ENCODE measurements around the gene PXDN. TPM values are rescaled to one million over a fixed set of nuclear protein-coding genes. Genes with fewer than 3 reads are reported as not detected.
A peak's percentile ranks its signal among the peaks of the same experiment; 100 is the strongest.

The PXDN gene
- total and polyA plus RNA-seq, 5 donors from 2014 or later: 0.79 TPM; not detected in 4

GRCh38 chr2:1685957-1686783 is 58.1 kb downstream of the PXDN start:
- Mint-ChIP-seq H3K27ac (no peak overlapping the region), H3K4me1 (peaks cover 0 to 3% (median 0%) of the 10 kb centered on the region in 4 donors), H3K27me3 (no peaks in the 10 kb centered on the region), H3K36me3 (no peaks in the 10 kb centered on the region), H3K4me3 (no peak overlapping the region), H3K9me3 (peaks cover 0 to 1% (median 0%) of the 10 kb centered on the region in 7 donors)
- no peaks in the 10 kb centered on the region for H3K9me3 ChIP-seq (ENCODE audit: control insufficient read depth in 2 of 2, low read length in 2 of 2)
- no peak overlapping the region for H3K4me3 ChIP-seq (ENCODE audit: low read depth, low read length)
- H3K27ac ChIP-seq (ENCODE audit: insufficient read depth, low read length, poor library complexity, severe bottlenecking): no peak overlapping the region
- DNase-seq (no peak), ATAC-seq (ENCODE audit: low read depth in 2 of 2) (no peak)
- no peaks in the 10 kb centered on the region for H3K27me3 ChIP-seq (ENCODE audit: control insufficient read depth, insufficient read depth, low read length)
- no peaks in the 10 kb centered on the region for H3K36me3 ChIP-seq (ENCODE audit: control insufficient read depth, insufficient read depth, low read length)
- no peaks in the 10 kb centered on the region for H3K4me1 ChIP-seq (ENCODE audit: control insufficient read depth, insufficient read depth, low read length, poor library complexity, severe bottlenecking)

DNA sequence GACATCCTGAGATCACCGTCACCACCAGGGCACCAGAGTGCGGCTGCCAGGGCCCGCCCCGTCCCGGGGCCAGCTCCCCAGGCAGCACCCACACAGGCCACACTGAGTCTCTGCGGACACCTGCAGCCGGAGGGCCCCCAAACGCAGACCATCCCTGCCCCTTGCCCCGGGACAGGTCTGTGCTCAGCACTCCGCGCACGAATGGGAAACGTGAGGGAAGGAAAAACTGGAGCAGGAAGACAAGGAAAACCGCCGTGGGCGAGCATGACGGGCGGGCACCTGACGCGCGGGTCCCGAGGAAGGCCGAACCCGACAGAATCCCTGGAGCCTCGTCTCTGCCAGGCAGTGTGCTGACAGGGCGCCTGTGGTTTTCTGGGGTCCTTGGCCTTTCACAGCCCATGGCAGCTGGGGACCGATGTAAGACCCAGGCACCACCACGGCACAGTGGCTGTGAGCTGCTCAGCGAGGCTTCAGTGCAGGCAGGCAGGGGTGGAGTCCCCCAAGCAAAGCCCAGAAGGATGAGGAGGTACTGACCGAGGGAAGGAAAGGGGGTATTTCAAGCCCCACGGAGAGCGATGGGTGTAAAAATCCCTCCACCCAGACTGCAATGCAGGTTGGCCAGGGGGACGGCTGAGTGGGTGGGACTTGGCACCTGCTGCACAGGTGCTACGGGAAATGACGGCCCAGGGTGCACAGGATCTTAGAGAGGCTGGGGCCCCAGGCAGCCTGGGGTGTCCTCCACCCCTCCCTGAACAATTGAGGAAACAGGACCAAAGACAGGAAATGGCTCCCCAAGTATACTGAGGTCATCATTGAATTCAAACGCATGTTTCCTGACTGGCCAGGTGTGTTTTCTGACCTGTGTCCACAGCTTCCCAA is 59.0 kb downstream of the PXDN start:
- Histone ChIP-seq H3K9me3 (ENCODE audit: control insufficient read depth in 2 of 2, low read length in 2 of 2) (no peaks in the 10 kb centered on the region), H3K4me3 (ENCODE audit: low read depth, low read length) (no peak overlapping the region), H3K4me1 (ENCODE audit: control insufficient read depth, insufficient read depth, low read length, poor library complexity, severe bottlenecking) (no peaks in the 10 kb centered on the region), H3K27ac (ENCODE audit: insufficient read depth, low read length, poor library complexity, severe bottlenecking) (no peak overlapping the region), H3K27me3 (ENCODE audit: control insufficient read depth, insufficient read depth, low read length) (no peaks in the 10 kb centered on the region), H3K36me3 (ENCODE audit: control insufficient read depth, insufficient read depth, low read length) (no peaks in the 10 kb centered on the region)
- DNase-seq (no peak), ATAC-seq (ENCODE audit: low read depth in 2 of 2) (no peak)
- peaks cover 0 to 3% (median 0%) of the 10 kb centered on the region in 4 donors for H3K4me1 Mint-ChIP-seq
- no peaks in the 10 kb centered on the region for H3K27me3 Mint-ChIP-seq
- no peaks in the 10 kb centered on the region for H3K36me3 Mint-ChIP-seq
- H3K9me3 Mint-ChIP-seq: peaks cover 0 to 1% (median 0%) of the 10 kb centered on the region in 7 donors
- H3K27ac Mint-ChIP-seq: no peak overlapping the region
- H3K4me3 Mint-ChIP-seq: no peak overlapping the region

GRCh38 chr2:1683297-1683696 is 61.0 kb downstream of the PXDN start:
- Histone ChIP-seq H3K4me1 (ENCODE audit: control insufficient read depth, insufficient read depth, low read length, poor library complexity, severe bottlenecking) (no peaks in the 10 kb centered on the region), H3K9me3 (ENCODE audit: control insufficient read depth in 2 of 2, low read length in 2 of 2) (no peaks in the 10 kb centered on the region), H3K27me3 (ENCODE audit: control insufficient read depth, insufficient read depth, low read length) (no peaks in the 10 kb centered on the region), H3K36me3 (ENCODE audit: control insufficient read depth, insufficient read depth, low read length) (no peaks in the 10 kb centered on the region), H3K27ac (ENCODE audit: insufficient read depth, low read length, poor library complexity, severe bottlenecking) (no peak overlapping the region), H3K4me3 (ENCODE audit: low read depth, low read length) (no peak overlapping the region)
- no peak overlapping the region for H3K4me3 Mint-ChIP-seq
- H3K27ac Mint-ChIP-seq: no peak overlapping the region
- no peaks in the 10 kb centered on the region for H3K36me3 Mint-ChIP-seq
- ATAC-seq (ENCODE audit: low read depth in 2 of 2) (no peak), DNase-seq (no peak)
- H3K27me3 Mint-ChIP-seq: no peaks in the 10 kb centered on the region
- peaks cover 0 to 1% (median 0%) of the 10 kb centered on the region in 7 donors for H3K9me3 Mint-ChIP-seq
- H3K4me1 Mint-ChIP-seq: peaks cover 0 to 3% (median 0%) of the 10 kb centered on the region in 4 donors

- ATAC-seq (ENCODE audit: low read depth in 2 of 2) (no peak), DNase-seq (no peak)
- Mint-ChIP-seq H3K27ac (no peak overlapping the region), H3K4me3 (no peak overlapping the region), H3K27me3 (no peaks in the 10 kb centered on the region), H3K9me3 (peaks cover 0 to 1% (median 0%) of the 10 kb centered on the region in 7 donors), H3K4me1 (peaks cover 0 to 3% (median 0%) of the 10 kb centered on the region in 4 donors), H3K36me3 (no peaks in the 10 kb centered on the region)
- H3K4me3 ChIP-seq (ENCODE audit: low read depth, low read length): no peak overlapping the region
- H3K36me3 ChIP-seq (ENCODE audit: control insufficient read depth, insufficient read depth, low read length): no peaks in the 10 kb centered on the region
- no peaks in the 10 kb centered on the region for H3K27me3 ChIP-seq (ENCODE audit: control insufficient read depth, insufficient read depth, low read length)
- H3K4me1 ChIP-seq (ENCODE audit: control insufficient read depth, insufficient read depth, low read length, poor library complexity, severe bottlenecking): no peaks in the 10 kb centered on the region
- H3K27ac ChIP-seq (ENCODE audit: insufficient read depth, low read length, poor library complexity, severe bottlenecking): no peak overlapping the region
- no peaks in the 10 kb centered on the region for H3K9me3 ChIP-seq (ENCODE audit: control insufficient read depth in 2 of 2, low read length in 2 of 2)
Observed at GRCh38 chr2:1682181-1682440, 62.2 kb downstream of the PXDN start.

DNA sequence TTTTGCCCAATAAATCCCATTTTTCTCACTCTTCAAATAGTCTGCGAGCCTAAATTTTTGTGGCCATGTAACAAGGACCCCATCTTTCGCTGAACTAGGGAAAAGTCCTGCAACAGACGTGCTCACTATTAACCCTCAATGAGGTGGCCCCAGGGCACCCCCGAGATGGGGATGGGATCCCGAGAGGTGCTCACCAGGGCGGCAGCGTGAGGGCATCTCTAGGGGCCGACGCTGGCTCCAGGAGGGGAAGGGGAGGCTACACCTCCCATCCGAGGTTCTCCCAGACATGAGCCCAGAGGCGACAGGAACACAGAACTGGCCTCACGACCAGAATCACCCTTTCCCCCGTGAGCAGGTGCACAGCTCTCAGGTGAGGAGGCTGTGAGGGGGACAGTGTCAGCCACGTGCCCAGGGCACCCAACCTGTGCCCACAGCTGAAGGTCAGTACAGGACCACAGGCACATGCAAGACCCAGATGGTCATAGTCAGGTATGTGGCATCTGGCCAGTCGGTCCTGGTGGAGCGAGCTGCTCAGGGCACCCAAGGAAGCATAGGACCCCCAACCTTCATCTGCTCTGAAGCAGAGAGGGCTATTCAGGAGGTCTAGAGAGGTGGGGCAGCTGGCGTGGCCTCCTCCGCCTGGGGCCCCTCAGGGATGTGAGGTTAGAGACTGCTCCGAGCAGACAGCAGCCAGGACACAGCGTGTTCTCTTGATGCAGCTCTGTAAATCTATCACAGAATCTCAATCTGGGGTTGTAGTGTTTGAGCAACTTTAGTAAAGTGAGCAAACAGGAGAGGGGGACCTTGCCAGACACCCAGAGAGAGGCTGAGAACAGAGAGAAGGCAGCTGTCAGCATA is 62.8 kb downstream of the PXDN start:
- Histone ChIP-seq H3K4me3 (ENCODE audit: low read depth, low read length) (no peak overlapping the region), H3K4me1 (ENCODE audit: control insufficient read depth, insufficient read depth, low read length, poor library complexity, severe bottlenecking) (no peaks in the 10 kb centered on the region), H3K9me3 (ENCODE audit: control insufficient read depth in 2 of 2, low read length in 2 of 2) (no peaks in the 10 kb centered on the region), H3K36me3 (ENCODE audit: control insufficient read depth, insufficient read depth, low read length) (no peaks in the 10 kb centered on the region), H3K27ac (ENCODE audit: insufficient read depth, low read length, poor library complexity, severe bottlenecking) (no peak overlapping the region), H3K27me3 (ENCODE audit: control insufficient read depth, insufficient read depth, low read length) (no peaks in the 10 kb centered on the region)
- Mint-ChIP-seq H3K27ac (no peak overlapping the region), H3K9me3 (no peaks in the 10 kb centered on the region), H3K27me3 (no peaks in the 10 kb centered on the region), H3K4me3 (no peak overlapping the region), H3K36me3 (no peaks in the 10 kb centered on the region), H3K4me1 (peaks cover 0 to 3% (median 0%) of the 10 kb centered on the region in 4 donors)
- ATAC-seq (ENCODE audit: low read depth in 2 of 2): no peak
- DNase-seq: no peak

DNA sequence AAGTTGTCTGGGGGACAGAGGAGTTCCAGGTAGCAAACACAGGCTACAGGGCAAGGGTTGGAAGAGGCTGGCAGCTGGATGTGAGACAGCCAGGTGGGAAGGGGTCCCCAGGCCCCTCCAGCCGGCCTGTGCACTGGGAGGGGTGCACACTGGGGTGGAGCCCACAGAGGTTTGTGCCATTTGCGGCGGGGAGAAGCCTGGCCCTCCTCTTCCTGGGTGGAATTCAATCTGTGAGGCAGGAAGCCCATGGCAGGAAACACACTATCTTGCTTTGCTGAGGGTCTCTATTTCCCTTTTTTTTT is 63.3 kb downstream of the PXDN start:
- H3K36me3 Mint-ChIP-seq: no peaks in the 10 kb centered on the region
- no peak overlapping the region for H3K4me3 Mint-ChIP-seq
- Histone ChIP-seq H3K27me3 (ENCODE audit: control insufficient read depth, insufficient read depth, low read length) (no peaks in the 10 kb centered on the region), H3K4me3 (ENCODE audit: low read depth, low read length) (no peak overlapping the region), H3K36me3 (ENCODE audit: control insufficient read depth, insufficient read depth, low read length) (no peaks in the 10 kb centered on the region), H3K27ac (ENCODE audit: insufficient read depth, low read length, poor library complexity, severe bottlenecking) (no peak overlapping the region), H3K9me3 (ENCODE audit: control insufficient read depth in 2 of 2, low read length in 2 of 2) (no peaks in the 10 kb centered on the region), H3K4me1 (ENCODE audit: control insufficient read depth, insufficient read depth, low read length, poor library complexity, severe bottlenecking) (no peaks in the 10 kb centered on the region)
- no peaks in the 10 kb centered on the region for H3K9me3 Mint-ChIP-seq
- H3K27ac Mint-ChIP-seq: no peak overlapping the region
- H3K27me3 Mint-ChIP-seq: no peaks in the 10 kb centered on the region
- DNase-seq: no peak
- no peak for ATAC-seq (ENCODE audit: low read depth in 2 of 2)
- no peaks in the 10 kb centered on the region for H3K4me1 Mint-ChIP-seq

DNA sequence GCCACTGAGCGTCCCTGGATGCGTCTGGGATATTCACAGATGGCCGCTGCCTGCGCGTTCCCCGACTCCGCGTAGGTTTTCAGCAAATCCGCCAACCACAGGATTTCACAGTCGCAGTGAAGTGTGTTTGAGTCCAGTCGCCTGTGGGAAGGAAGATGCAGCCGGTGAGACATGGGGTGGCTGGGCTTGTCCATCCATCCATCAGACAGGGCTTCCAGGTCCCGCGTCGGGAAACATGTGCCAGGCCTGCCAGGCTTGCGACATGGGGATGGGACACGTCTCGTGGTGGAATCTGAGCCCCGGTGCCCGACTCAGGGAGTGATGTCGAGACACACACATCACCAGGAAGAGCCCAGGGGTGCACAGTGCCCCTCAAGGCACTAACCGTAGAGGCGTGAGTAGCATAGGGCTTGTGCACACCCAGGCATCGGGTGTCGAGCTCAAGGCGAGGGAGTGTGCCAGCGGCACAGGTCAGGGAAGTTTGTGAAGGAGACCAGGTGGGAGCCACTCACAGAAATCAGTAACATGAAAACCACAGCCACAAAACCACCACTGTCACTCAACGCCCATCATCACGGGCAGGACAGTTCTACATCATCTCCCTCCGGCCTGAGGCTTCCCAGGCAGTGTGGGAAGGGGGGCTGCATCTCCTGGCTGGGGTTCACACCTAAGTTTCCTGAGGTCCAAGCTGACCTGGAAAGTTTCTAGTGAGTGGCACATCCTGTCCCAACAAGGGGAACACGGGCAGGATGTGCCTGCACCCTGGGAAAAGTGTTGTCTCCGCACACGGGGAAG is 63.9 kb downstream of the PXDN start:
- H3K36me3 ChIP-seq (ENCODE audit: control insufficient read depth, insufficient read depth, low read length): no peaks in the 10 kb centered on the region
- H3K27ac ChIP-seq (ENCODE audit: insufficient read depth, low read length, poor library complexity, severe bottlenecking): no peak overlapping the region
- ATAC-seq (ENCODE audit: low read depth in 2 of 2): no peak
- no peaks in the 10 kb centered on the region for H3K4me1 Mint-ChIP-seq
- no peak overlapping the region for H3K27ac Mint-ChIP-seq
- H3K9me3 Mint-ChIP-seq: no peaks in the 10 kb centered on the region
- DNase-seq: peak in 1 of 3 donors; percentile 5
- H3K9me3 ChIP-seq (ENCODE audit: control insufficient read depth in 2 of 2, low read length in 2 of 2): no peaks in the 10 kb centered on the region
- no peak overlapping the region for H3K4me3 ChIP-seq (ENCODE audit: low read depth, low read length)
- no peaks in the 10 kb centered on the region for H3K27me3 Mint-ChIP-seq
- no peak overlapping the region for H3K4me3 Mint-ChIP-seq
- H3K4me1 ChIP-seq (ENCODE audit: control insufficient read depth, insufficient read depth, low read length, poor library complexity, severe bottlenecking): no peaks in the 10 kb centered on the region
- H3K27me3 ChIP-seq (ENCODE audit: control insufficient read depth, insufficient read depth, low read length): no peaks in the 10 kb centered on the region
- no peaks in the 10 kb centered on the region for H3K36me3 Mint-ChIP-seq
